GM10847 (cell line): ENCODE data around the gene SOBP.

Experiments
- POLR2A ChIP-seq: IDR thresholded peaks from 2 replicates; pipeline ENCODE4 v1.6.1; 2011; ENCODE audit not compliant: insufficient read length; ENCODE audit errors: extremely low read depth

Gene SOBP

DNA sequence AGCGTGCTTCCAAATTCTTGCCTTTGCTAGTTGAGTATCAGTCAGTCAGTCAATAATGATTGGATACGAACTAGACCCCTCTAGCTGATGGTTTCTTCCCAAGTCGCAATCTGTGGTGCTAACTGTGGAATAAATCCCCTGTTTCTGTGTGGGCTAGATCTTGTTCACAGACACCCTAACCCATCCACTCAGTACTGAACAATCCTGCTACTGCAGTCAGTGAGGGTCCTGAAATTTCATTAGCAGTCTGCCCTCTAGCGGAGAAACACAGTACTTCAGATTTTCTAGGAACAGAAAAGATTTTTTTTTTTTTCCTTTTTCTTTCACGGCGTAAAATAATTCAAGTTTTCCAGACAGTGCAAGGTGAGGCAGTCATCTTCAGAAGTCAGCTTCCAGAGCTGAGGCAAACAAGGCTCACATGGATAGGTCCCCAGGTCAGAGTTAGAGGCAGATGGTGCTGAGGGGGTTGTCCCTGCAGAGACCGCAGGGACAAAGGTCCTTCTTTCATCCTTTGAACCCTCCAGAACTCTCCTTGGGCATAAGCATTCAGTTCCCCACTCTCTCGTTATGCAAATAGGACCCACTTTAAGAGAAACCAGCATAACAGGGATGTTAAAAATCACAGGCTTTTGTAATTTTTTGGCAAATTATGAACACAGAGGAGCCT lies 214.6 kb downstream of the SOBP start:
- TF ChIP-seq POLR2A = no peak

- TF ChIP-seq POLR2A = no peak
These were observed 216.7 kb downstream of the SOBP start for GRCh38 chr6:107706516-107707115.

- TF ChIP-seq POLR2A = no peak
These were observed 217.7 kb downstream of the SOBP start for GRCh38 chr6:107707346-107708275.

GRCh38 chr6:107708435-107708834 lies 218.5 kb downstream of the SOBP start:
- TF ChIP-seq POLR2A = no peak

DNA sequence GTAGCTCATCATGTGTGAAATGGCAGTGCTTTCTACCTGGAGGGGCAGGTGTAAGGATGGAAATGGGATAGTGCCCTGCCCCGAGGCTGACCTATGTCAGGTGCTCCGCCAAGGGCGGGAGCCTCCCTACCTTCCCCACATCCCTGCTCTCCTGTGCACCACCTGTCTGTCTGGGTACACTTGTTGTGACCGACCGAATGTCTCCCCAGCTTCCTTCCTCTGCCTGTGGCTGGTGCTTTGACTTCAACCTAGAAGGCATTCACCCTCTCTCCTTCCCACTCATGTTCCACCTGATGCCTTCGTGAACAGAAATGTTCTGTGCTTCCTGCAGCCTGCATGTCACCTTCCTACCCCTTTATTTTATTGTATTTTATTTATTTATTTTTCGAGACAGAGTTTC lies 219.4 kb downstream of the SOBP start:
- no peak for TF ChIP-seq POLR2A
